Urothelium cell line (cell line): ENCODE measurements around the gene PTPRK.

Source experiments
- DNase-seq: peaks from one replicate; pipeline ENCODE4 v3.0.0; 2011; ENCODE audit warnings: low spot score, mixed read lengths
- FAIRE-seq: peaks from 2 replicates; lab custom pipeline; 2011; peaks lifted over from hg19 to GRCh38; lab: Jason Lieb, UNC

The PTPRK gene

GRCh38 chr6:128252341-128253176 is 267.8 kb downstream of the PTPRK start:
- FAIRE-seq (no peak), DNase-seq (no peak)

GRCh38 chr6:128251445-128252340 is 268.7 kb downstream of the PTPRK start:
- FAIRE-seq (no peak), DNase-seq (no peak)

- no peak for DNase-seq
- no peak for FAIRE-seq
Measured at GRCh38 chr6:128250370-128251070, 269.9 kb downstream of the PTPRK start.

- DNase-seq (no peak), FAIRE-seq (no peak)
Measured at GRCh38 chr6:128249429-128249828, 271.0 kb downstream of the PTPRK start.

- FAIRE-seq (no peak), DNase-seq (no peak)
Measured at GRCh38 chr6:128246472-128247260, 273.7 kb downstream of the PTPRK start.

GRCh38 chr6:128244751-128245405 is 275.5 kb downstream of the PTPRK start:
- no peak for FAIRE-seq
- DNase-seq, result no peak

GRCh38 chr6:128242765-128243403 is 277.5 kb downstream of the PTPRK start:
- DNase-seq (no peak), FAIRE-seq (no peak)

- no peak for FAIRE-seq
- DNase-seq, result no peak
Measured at GRCh38 chr6:128241216-128241615, 279.2 kb downstream of the PTPRK start.

- DNase-seq, result no peak
- no peak for FAIRE-seq
Measured at GRCh38 chr6:128240024-128240428, 280.4 kb downstream of the PTPRK start.

- FAIRE-seq (no peak), DNase-seq (no peak)
Measured at GRCh38 chr6:128239146-128239545, 281.3 kb downstream of the PTPRK start.

GRCh38 chr6:128238225-128238624 is 282.2 kb downstream of the PTPRK start:
- no peak for FAIRE-seq
- no peak for DNase-seq

- FAIRE-seq (no peak), DNase-seq (no peak)
Measured at GRCh38 chr6:128235556-128235955, 284.8 kb downstream of the PTPRK start.

- DNase-seq, result no peak
- FAIRE-seq, result no peak
Measured at GRCh38 chr6:128233531-128233930, 286.9 kb downstream of the PTPRK start.

GRCh38 chr6:128230267-128230989 is 290.0 kb downstream of the PTPRK start:
- DNase-seq, result no peak
- no peak for FAIRE-seq

- FAIRE-seq, result no peak
- DNase-seq, result no peak
Measured at GRCh38 chr6:128225612-128226011, 294.8 kb downstream of the PTPRK start.

- DNase-seq (no peak), FAIRE-seq (no peak)
Measured at GRCh38 chr6:128216917-128217316, 303.5 kb downstream of the PTPRK start.

- FAIRE-seq (peak; percentile 81), DNase-seq (peak; percentile 74)
Measured at GRCh38 chr6:128209771-128210170, 310.6 kb downstream of the PTPRK start.

GRCh38 chr6:128208851-128209580 is 311.4 kb downstream of the PTPRK start:
- no peak for FAIRE-seq

More at GRCh38 chr6:128208851-128209580, 311.4 kb downstream of the PTPRK start:
- no peak for DNase-seq
